Measurements from ENCODE around the gene GPN2.

GRCh38 chr1:26831546-26832248 lies 58.4 kb downstream of the GPN2 start:
- TF ChIP-seq, protein P1, sequence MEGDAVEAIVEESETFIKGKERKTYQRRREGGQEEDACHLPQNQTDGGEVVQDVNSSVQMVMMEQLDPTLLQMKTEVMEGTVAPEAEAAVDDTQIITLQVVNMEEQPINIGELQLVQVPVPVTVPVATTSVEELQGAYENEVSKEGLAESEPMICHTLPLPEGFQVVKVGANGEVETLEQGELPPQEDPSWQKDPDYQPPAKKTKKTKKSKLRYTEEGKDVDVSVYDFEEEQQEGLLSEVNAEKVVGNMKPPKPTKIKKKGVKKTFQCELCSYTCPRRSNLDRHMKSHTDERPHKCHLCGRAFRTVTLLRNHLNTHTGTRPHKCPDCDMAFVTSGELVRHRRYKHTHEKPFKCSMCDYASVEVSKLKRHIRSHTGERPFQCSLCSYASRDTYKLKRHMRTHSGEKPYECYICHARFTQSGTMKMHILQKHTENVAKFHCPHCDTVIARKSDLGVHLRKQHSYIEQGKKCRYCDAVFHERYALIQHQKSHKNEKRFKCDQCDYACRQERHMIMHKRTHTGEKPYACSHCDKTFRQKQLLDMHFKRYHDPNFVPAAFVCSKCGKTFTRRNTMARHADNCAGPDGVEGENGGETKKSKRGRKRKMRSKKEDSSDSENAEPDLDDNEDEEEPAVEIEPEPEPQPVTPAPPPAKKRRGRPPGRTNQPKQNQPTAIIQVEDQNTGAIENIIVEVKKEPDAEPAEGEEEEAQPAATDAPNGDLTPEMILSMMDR (IDR thresholded peaks at IDR 0.05; ENCODE audit: low read depth, low read length) = no peak
- no peak for TF ChIP-seq POLR2A (IDR thresholded peaks at IDR 0.05; ENCODE audit: extremely low read depth, insufficient read length)

All from NB4 (cell line).